Ovary (tissue), 9 donors: Measurements from ENCODE around the gene TEX13A. TPM values are rescaled to one million over a fixed set of nuclear protein-coding genes. Genes with fewer than 3 reads are reported as not detected.

ENCODE experiments used
- DNase-seq, 5 donors: peaks; one replicate each; pipeline ENCODE4 v3.0.0-alpha.2; 2019 to 2020
- H3K27ac ChIP-seq, 2 donors: fragments of 200-600 bp; one replicate each; pipeline versions ENCODE4 v1.5.1 to v1.8.0; 2019 to 2022
- H3K27me3 ChIP-seq: fragments of 200-600 bp; one replicate; pipeline ENCODE4 v1.8.0; 2022
- H3K36me3 ChIP-seq: fragments of 200-600 bp; sonication (generic); one replicate; pipeline ENCODE4 v1.5.1; 2019
- H3K4me1 ChIP-seq: one replicate; pipeline ENCODE4 v1.8.1; 2013; ENCODE audit warnings: mild to moderate bottlenecking, moderate library complexity; ENCODE audit not compliant: insufficient read depth
- H3K4me3 ChIP-seq: fragments of 200-600 bp; sonication (generic); one replicate; pipeline ENCODE4 v1.5.1; 2017
- H3K9me3 ChIP-seq, 2 donors: fragments of 200-600 bp in 1 of 2; sonication (generic) in 1 of 2; one replicate each; pipeline versions ENCODE4 v1.5.1 to v1.8.1; 2013 to 2019; ENCODE audit warnings: mild to moderate bottlenecking in 1 of 2, moderate library complexity in 1 of 2
- EP300 ChIP-seq: sonication (generic); formaldehyde crosslinking; IDR thresholded peaks from one replicate; pipeline ENCODE4 v1.6.1; 2017; ENCODE audit warnings: antibody characterized with exemption
- POLR2A ChIP-seq: fragments of 450-650 bp; IDR thresholded peaks from one replicate; pipeline ENCODE4 v1.6.1; 2017; ENCODE audit warnings: antibody characterized with exemption, mild to moderate bottlenecking, moderate library complexity
- WGBS, 3 donors: extraction: QIAGEN DNeasy Blood & Tissue Kit in 1 of 3; methylation state at CpG; one replicate each; pipeline versions ENCODE4 v1.1.5 to v1.1.7; 2013 to 2017; 5-methylcytosine and 5-hydroxymethylcytosine counted together
- intact Hi-C, 4 donors: fragments of 100-400 bp; cut with DNase I; formaldehyde crosslinking; loops; one replicate each; pipeline versions ENCODE4 v1.11.0 to v1.15.1; 2022 to 2023
- polyA plus RNA-seq, 2 donors: library from polyadenylated mRNA; stranded (reverse); fragments of 200-250 nt in 1 of 2; fragments of 350-450 nt in 1 of 2; fragmentation: Illumina TruSeq in 1 of 2; extraction: RNeasy Lipid Tissue Mini Kit (QIAGEN cat#74804) in 1 of 2; gene quantifications; one replicate each; pipeline ENCODE4 v1.2.3, GENCODE V29; 2013 to 2014
- total RNA-seq, 7 donors: library from RNA; depleted of rRNA in 2 of 7; stranded (reverse); fragments of >200 nt in 2 of 7; fragmentation: NEBNext Ultra II Directional in 3 of 7; extraction: Animal tissue kit (Norgen Biotek cat#: 25700) in 3 of 7; gene quantifications; one replicate each; pipeline versions ENCODE4 v1.1.0 to v1.2.4, GENCODE V29; 2016 to 2023
- TF ChIP-seq, protein P1 (sequence below), 3 donors: fragments of 450-650 bp in 2 of 3; fragments of 200-600 bp in 1 of 3; IDR thresholded peaks; one replicate each; pipeline versions ENCODE4 v1.5.1 to v1.8.0; 2016 to 2022; ENCODE audit warnings: antibody characterized with exemption in 3 of 3, mild to moderate bottlenecking in 1 of 3
- donor health status: DM: no; HTN: no; CAD: no; lungs with moderate emphysema.
- donor health status: DM: no; HTN: no; CAD: no.
- donor health status: Bipolar disorder and iron deficiency.
- donor health status: DM: yes; HTN: yes; CAD: no.
- donor health status: DM: no; HTN: no; CAD: no.
- donor health status: DM: yes; HTN: yes; CAD: no.

The TEX13A gene
- total and polyA plus RNA-seq, 9 donors = not detected

DNA sequence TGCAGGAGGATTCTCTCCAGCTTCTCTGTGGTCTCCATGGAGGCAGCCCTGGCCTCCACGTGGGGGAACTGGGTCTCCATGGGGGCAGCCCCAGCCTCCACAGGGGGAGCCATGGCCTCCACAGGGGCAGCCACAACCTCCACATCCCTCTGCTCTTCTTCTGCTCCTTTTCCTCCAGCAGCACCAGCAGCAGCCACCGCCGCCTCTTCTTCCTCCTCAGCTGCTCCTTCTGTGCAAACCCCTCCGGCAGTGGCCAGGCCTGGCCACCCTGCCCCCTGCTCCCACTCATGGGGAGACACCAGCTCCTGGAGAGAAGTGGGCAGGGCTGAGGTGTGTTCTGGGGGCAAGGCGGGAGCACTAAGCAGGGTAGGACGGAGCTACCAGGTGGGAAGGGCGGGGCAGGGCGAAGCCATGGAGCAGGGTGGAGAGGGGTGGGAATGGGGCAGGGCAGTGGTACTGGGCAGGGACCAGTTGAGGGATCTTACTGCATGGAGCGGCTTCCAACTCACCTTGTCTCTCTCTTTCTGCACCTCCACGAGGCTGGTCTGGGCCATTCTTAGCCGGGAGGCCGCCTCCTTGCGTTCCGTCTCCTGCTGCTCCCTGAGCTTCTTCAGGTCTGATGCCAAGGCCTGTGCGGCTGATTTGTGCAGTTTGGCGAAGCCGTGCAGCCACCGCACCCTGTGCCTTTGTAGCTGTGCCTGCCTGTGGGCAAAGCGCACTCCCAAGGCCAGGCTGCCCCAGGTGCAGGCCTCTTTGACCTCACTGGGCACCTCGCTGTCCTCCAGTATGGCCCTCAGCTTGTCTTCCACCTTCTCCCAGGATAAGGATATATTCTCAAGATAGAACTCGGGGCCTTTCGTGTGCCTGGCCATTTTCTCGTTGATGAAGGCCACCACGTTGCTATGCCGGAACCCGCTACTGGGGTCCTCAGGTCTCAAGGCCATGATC, 766 bp downstream of the TEX13A start:
- Histone ChIP-seq H3K4me3 (no peak overlapping the region), H3K4me1 (no peaks in the 10 kb centered on the region), H3K27me3 (no peaks in the 10 kb centered on the region), H3K36me3 (no peaks in the 10 kb centered on the region), H3K9me3 (no peaks in the 10 kb centered on the region), H3K27ac (no peak overlapping the region)
- intact Hi-C loops = no loop called here
- 91% methylated on average over 26 of the region's 26 CpGs for WGBS, 3 donors
- no peak for DNase-seq
- no peak for TF ChIP-seq POLR2A
- no peak for TF ChIP-seq EP300
- TF ChIP-seq, protein P1, sequence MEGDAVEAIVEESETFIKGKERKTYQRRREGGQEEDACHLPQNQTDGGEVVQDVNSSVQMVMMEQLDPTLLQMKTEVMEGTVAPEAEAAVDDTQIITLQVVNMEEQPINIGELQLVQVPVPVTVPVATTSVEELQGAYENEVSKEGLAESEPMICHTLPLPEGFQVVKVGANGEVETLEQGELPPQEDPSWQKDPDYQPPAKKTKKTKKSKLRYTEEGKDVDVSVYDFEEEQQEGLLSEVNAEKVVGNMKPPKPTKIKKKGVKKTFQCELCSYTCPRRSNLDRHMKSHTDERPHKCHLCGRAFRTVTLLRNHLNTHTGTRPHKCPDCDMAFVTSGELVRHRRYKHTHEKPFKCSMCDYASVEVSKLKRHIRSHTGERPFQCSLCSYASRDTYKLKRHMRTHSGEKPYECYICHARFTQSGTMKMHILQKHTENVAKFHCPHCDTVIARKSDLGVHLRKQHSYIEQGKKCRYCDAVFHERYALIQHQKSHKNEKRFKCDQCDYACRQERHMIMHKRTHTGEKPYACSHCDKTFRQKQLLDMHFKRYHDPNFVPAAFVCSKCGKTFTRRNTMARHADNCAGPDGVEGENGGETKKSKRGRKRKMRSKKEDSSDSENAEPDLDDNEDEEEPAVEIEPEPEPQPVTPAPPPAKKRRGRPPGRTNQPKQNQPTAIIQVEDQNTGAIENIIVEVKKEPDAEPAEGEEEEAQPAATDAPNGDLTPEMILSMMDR (IDR thresholded peaks at IDR 0.05) = no peak

DNA sequence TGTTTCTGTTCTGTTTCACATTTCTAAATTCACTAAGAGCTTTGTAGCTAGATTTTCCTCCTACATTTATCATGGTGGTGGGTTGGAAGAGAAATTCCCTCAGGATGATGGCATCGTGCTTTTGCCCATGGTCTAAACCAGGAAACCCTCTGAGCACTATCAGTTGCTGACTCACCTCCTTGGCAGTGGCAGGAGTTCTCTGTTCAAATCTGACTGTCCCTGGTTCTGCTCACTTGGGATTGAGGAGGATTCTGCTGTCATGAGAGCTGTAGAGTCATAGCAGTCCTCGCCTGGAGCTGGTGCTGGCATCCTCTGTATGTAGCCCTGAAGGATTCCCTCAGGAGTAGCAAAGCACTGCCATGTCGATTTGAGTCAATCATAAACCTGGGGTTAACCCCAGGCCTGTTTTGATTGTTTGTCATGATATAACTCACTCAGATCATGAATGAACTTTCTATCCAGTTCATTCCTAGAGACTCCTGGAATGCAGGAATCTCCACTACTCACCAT, 9.4 kb downstream of the TEX13A start:
- no peaks in the 10 kb centered on the region for H3K36me3 ChIP-seq
- no peaks in the 10 kb centered on the region for H3K27me3 ChIP-seq
- no peaks in the 10 kb centered on the region for H3K9me3 ChIP-seq
- no peak for DNase-seq
- no peak overlapping the region for H3K4me3 ChIP-seq
- no peak overlapping the region for H3K27ac ChIP-seq
- no peaks in the 10 kb centered on the region for H3K4me1 ChIP-seq
- 71 to 79% (median 72%) methylated on average over 3 of the region's 3 CpGs for WGBS, 3 donors
- intact Hi-C loops = no loop called here
- TF ChIP-seq POLR2A = no peak
- TF ChIP-seq EP300 = no peak
- TF ChIP-seq, protein P1 (IDR thresholded peaks at IDR 0.05) = no peak

DNA sequence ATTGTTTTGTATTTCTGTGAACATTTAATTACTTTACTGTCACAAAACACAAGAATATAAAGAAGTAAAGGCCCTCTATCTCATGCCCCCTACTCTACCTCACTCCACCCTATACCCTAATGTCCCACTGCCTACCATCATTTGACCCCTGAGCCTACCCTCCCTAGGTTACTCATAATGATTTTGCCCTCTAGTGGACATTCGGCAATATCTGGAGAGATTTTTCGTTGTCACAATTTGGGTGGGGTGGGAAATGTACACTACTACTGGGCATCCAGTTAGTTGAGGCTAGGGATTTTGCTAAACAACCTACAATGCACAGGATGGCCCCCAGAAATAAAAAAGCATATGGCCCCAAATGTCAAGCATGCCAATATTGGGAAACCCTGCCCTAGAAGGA, 10.2 kb downstream of the TEX13A start:
- H3K4me3 ChIP-seq = no peak overlapping the region
- no peak for TF ChIP-seq EP300
- no peak for TF ChIP-seq POLR2A
- TF ChIP-seq, protein P1 (IDR thresholded peaks at IDR 0.05) = no peak
- H3K27me3 ChIP-seq = no peaks in the 10 kb centered on the region
- no peaks in the 10 kb centered on the region for H3K9me3 ChIP-seq
- intact Hi-C loops = no loop called here
- H3K36me3 ChIP-seq = no peaks in the 10 kb centered on the region
- H3K4me1 ChIP-seq = no peaks in the 10 kb centered on the region
- 69 to 78% (median 73%) methylated on average over 2 of the region's 2 CpGs for WGBS, 3 donors
- no peak for DNase-seq
- H3K27ac ChIP-seq = no peak overlapping the region

DNA sequence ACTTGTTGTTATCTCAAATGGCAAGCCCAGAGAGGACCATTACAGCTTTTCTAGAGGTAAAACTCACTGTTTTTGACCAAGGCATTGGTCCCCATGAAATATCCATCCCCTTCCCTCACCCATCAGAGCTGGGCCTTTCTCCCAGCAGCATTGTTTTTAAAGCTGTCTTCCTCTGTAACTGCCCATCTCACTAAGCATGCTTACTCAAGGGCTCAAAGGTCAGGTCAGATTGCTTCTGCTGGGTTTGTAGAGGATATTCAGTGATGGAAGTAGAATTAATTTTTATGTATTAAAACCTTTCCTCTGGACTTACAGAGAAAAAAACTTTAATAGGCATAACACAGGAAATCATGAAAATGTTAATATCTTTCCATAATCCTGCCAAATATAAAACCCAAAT, 11.1 kb downstream of the TEX13A start:
- Histone ChIP-seq H3K27me3 (no peaks in the 10 kb centered on the region), H3K4me3 (no peak overlapping the region), H3K4me1 (no peaks in the 10 kb centered on the region), H3K9me3 (no peaks in the 10 kb centered on the region), H3K27ac (no peak overlapping the region), H3K36me3 (no peaks in the 10 kb centered on the region)
- DNase-seq = no peak
- intact Hi-C loops = no loop called here
- TF ChIP-seq EP300 = no peak
- TF ChIP-seq, protein P1 (IDR thresholded peaks at IDR 0.05) = no peak
- TF ChIP-seq POLR2A = no peak
